ENCODE measurements around the gene ZNF454. TPM values are rescaled to one million over a fixed set of nuclear protein-coding genes. Genes with fewer than 3 reads are reported as not detected.

The ZNF454 gene
- total and polyA plus RNA-seq, 7 donors: 0.23 to 6.1 (median 2.4) TPM; not detected in 1

DNA sequence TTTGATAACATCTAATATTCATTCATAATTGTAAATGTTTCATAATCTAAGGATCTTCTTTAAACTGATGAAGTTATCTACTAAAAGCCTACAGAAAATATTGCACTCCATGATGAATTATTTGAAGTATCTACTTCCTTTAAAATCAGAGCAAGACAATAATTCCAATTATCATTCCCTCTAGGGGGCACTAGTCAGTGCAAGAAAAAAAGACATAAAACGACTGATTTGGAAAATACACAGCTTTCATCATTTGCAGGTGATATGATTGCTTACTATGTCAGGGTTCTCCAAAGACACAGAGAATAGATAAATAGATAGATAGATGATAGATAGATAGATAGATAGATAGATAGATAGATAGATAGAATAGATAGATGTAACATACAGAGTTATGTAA is 67.7 kb downstream of the ZNF454 start:
- H3K4me3 ChIP-seq: no peak overlapping the region
- peaks cover 0 to 3% (median 0%) of the 10 kb centered on the region in 4 donors for H3K9me3 ChIP-seq
- intact Hi-C loops (cut with DNase I): no loop called here
- no peak overlapping the region for H3K27ac ChIP-seq
- TF ChIP-seq EP300 (IDR thresholded peaks at IDR 0.05) (no peak), POLR2AphosphoS5 (IDR thresholded peaks at IDR 0.05) (no peak), POLR2A (IDR thresholded peaks at IDR 0.05) (no peak)
- TF ChIP-seq, protein P1, sequence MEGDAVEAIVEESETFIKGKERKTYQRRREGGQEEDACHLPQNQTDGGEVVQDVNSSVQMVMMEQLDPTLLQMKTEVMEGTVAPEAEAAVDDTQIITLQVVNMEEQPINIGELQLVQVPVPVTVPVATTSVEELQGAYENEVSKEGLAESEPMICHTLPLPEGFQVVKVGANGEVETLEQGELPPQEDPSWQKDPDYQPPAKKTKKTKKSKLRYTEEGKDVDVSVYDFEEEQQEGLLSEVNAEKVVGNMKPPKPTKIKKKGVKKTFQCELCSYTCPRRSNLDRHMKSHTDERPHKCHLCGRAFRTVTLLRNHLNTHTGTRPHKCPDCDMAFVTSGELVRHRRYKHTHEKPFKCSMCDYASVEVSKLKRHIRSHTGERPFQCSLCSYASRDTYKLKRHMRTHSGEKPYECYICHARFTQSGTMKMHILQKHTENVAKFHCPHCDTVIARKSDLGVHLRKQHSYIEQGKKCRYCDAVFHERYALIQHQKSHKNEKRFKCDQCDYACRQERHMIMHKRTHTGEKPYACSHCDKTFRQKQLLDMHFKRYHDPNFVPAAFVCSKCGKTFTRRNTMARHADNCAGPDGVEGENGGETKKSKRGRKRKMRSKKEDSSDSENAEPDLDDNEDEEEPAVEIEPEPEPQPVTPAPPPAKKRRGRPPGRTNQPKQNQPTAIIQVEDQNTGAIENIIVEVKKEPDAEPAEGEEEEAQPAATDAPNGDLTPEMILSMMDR (IDR thresholded peaks at IDR 0.05): no peak
- no peaks in the 10 kb centered on the region for H3K4me1 ChIP-seq
- H3K27me3 ChIP-seq: no peaks in the 10 kb centered on the region
- DNase-seq: no peak
- H3K36me3 ChIP-seq: no peaks in the 10 kb centered on the region
- WGBS, 2 donors: 12 to 15% methylated on average over 1 of the region's 1 CpG

Other genes starting within 250 kb of the ZNF454 start
- 10 to 100 TPM; 17.8 to 29.4 (median 21.7) TPM for gene ZNF354A, start 210.5 kb upstream of the ZNF454 start, total RNA-seq
- 1 to 10 TPM; 3.7 to 5.8 (median 4.8) TPM for gene ZNF354A, start 210.5 kb upstream of the ZNF454 start, polyA plus RNA-seq
- gene ZNF354B, start 81.2 kb upstream of the ZNF454 start, total RNA-seq: 10 to 100 TPM; 13.3 to 23.5 (median 18.6) TPM
- gene ZNF354B, start 81.2 kb upstream of the ZNF454 start, polyA plus RNA-seq: 1 to 10 TPM in 2 of 3 donors, under 1 TPM in 1; 0.92 to 6.3 (median 1.2) TPM
- 1 to 10 TPM; 3.5 to 5.4 (median 3.9) TPM for gene ZFP2, start 45.3 kb upstream of the ZNF454 start, total RNA-seq
- gene ZFP2, start 45.3 kb upstream of the ZNF454 start, polyA plus RNA-seq: 1 to 10 TPM in 1 of 3 donors, under 1 TPM in 1, not detected in 1; 0.70 to 1.2 TPM
- not detected for gene GRM6, start 54.1 kb downstream of the ZNF454 start, total RNA-seq
- gene GRM6, start 54.1 kb downstream of the ZNF454 start, polyA plus RNA-seq: under 1 TPM in 1 of 3 donors, not detected in 2; 0.01 TPM
- 1 to 10 TPM; 2.8 to 6.3 (median 4.7) TPM for gene ZNF879, start 82.6 kb downstream of the ZNF454 start, total RNA-seq
- gene ZNF879, start 82.6 kb downstream of the ZNF454 start, polyA plus RNA-seq: 1 to 10 TPM in 2 of 3 donors, under 1 TPM in 1; under 0.01 to 1.9 (median 1.6) TPM
- 10 to 100 TPM in 2 of 4 donors, 1 to 10 TPM in 2; 7.7 to 12.1 (median 10.1) TPM for gene ZNF354C, start 119.2 kb downstream of the ZNF454 start, total RNA-seq
- gene ZNF354C, start 119.2 kb downstream of the ZNF454 start, polyA plus RNA-seq: 1 to 10 TPM in 1 of 3 donors, under 1 TPM in 2; 0.23 to 1.4 (median 0.60) TPM